DND-41 (cell line): ENCODE results near the gene PDLIM5.
"Not testable (repeated sequence)": the region's sequence is repeated elsewhere in the genome, so short reads cannot be mapped to it uniquely, and the experiment has no call there.

Experiments used
- ATAC-seq: fragments of 200-7000 bp; cut with Tn5 transposase; 3 replicates; pipeline ENCODE4 v1.9.1; 2021; ENCODE audit warnings: low read depth; ENCODE audit not compliant: insufficient read depth
- DNase-seq: peaks from one replicate; pipeline ENCODE4 v3.0.0-alpha.2; 2020
- H2AFZ ChIP-seq: 2 replicates; pipeline ENCODE4 v1.6.0; 2012; ENCODE audit warnings: low read depth, low read length
- H3K27ac ChIP-seq: 2 replicates; pipeline ENCODE4 v1.5.1; 2012; ENCODE audit warnings: low read length, inconsistent platforms
- H3K27me3 ChIP-seq: fragments of 200-600 bp; sonication (generic); 2 replicates; pipeline ENCODE4 v1.6.0; 2012; ENCODE audit warnings: low read length, mild to moderate bottlenecking, inconsistent platforms; ENCODE audit not compliant: insufficient read depth, poor library complexity
- H3K36me3 ChIP-seq: 2 replicates; pipeline ENCODE4 v1.5.1; 2012; ENCODE audit warnings: low read length, inconsistent platforms; ENCODE audit not compliant: insufficient read depth
- H3K4me1 ChIP-seq: 2 replicates; pipeline ENCODE4 v1.5.1; 2012; ENCODE audit warnings: mild to moderate bottlenecking, low read length; ENCODE audit not compliant: insufficient read depth
- H3K4me2 ChIP-seq: 2 replicates; pipeline ENCODE4 v1.6.0; 2012; ENCODE audit warnings: mild to moderate bottlenecking, moderate library complexity, low read length, inconsistent platforms; ENCODE audit not compliant: insufficient read depth
- H3K4me3 ChIP-seq, 2 experiments: fragments of 200-600 bp in 1 of 2; shearing (Covaris generic) in 1 of 2; 2 replicates each; pipeline ENCODE4 v1.5.1; 2012 to 2016; ENCODE audit warnings: inconsistent platforms in 2 of 2, low read length in 2 of 2, mild to moderate bottlenecking in 2 of 2, low read depth in 1 of 2, moderate library complexity in 1 of 2
- H3K79me2 ChIP-seq: 2 replicates; pipeline ENCODE4 v1.6.0; 2012; ENCODE audit warnings: low read length, inconsistent platforms; ENCODE audit not compliant: insufficient read depth
- H3K9ac ChIP-seq: 2 replicates; pipeline ENCODE4 v1.6.0; 2012; ENCODE audit warnings: low read depth, mild to moderate bottlenecking, inconsistent platforms, low read length, moderate library complexity
- H3K9me3 ChIP-seq: 2 replicates; pipeline ENCODE4 v1.5.1; 2012; ENCODE audit warnings: low read length, moderate library complexity, mild to moderate bottlenecking, inconsistent platforms; ENCODE audit not compliant: insufficient read depth, severe bottlenecking
- H4K20me1 ChIP-seq: 2 replicates; pipeline ENCODE4 v1.6.0; 2012; ENCODE audit warnings: low read length; ENCODE audit not compliant: insufficient read depth
- EZH2 ChIP-seq: IDR thresholded peaks from 3 replicates; pipeline ENCODE4 v1.6.1; 2012; ENCODE audit warnings: borderline replicate concordance, low read depth, mild to moderate bottlenecking, moderate library complexity, low read length, inconsistent platforms; ENCODE audit not compliant: severe bottlenecking
- TF ChIP-seq, protein P1 (sequence below): IDR thresholded peaks from 2 replicates; pipeline ENCODE4 v1.5.1; 2012; ENCODE audit warnings: borderline replicate concordance, low read length, moderate library complexity, mild to moderate bottlenecking; ENCODE audit not compliant: poor library complexity, severe bottlenecking; ENCODE audit errors: extremely low read depth

PDLIM5 gene

GRCh38 chr4:94626942-94627341 lies 175.2 kb downstream of the PDLIM5 start:
- Histone ChIP-seq H3K9ac (no peak overlapping the region), H3K4me2 (no peak overlapping the region), H3K36me3 (no peaks in the 10 kb centered on the region), H3K27me3 (no peaks in the 10 kb centered on the region), H3K27ac (no peak overlapping the region), H3K9me3 (no peaks in the 10 kb centered on the region), H3K4me3 (no peak overlapping the region), H3K4me1 (no peaks in the 10 kb centered on the region), H4K20me1 (no peaks in the 10 kb centered on the region), H3K79me2 (no peaks in the 10 kb centered on the region), H2AFZ (no peak overlapping the region)
- ATAC-seq (no peak), DNase-seq (no peak)
- no peak for TF ChIP-seq EZH2

DNA sequence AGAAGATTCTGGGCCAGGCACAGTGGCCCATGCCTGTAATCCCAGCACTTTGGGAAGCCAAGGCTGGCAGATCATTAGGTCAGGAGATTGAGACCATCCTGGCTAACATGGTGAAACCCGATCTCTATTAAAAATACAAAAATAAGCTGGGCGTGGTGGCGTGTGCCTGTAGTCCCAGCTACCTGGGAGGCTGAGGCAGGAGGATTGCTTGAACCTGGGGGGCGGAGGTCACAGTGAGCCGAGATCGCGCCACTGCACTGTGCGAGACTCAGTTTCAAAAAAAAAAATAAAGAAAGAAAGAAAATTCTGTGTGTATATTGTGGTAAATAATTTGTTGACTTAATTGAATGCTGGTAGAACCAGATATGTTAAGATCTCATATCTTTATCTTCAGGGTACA lies 177.3 kb downstream of the PDLIM5 start:
- H3K36me3 ChIP-seq, H3K9me3 ChIP-seq, H3K4me1 ChIP-seq, H3K27ac ChIP-seq, ATAC-seq, H3K4me3 ChIP-seq, DNase-seq, H3K4me2 ChIP-seq, H3K27me3 ChIP-seq, H3K79me2 ChIP-seq, H4K20me1 ChIP-seq, H2AFZ ChIP-seq, H3K9ac ChIP-seq: not testable (repeated sequence)

GRCh38 chr4:94629837-94630236 lies 178.1 kb downstream of the PDLIM5 start:
- Histone ChIP-seq H3K9me3 (no peaks in the 10 kb centered on the region), H2AFZ (no peak overlapping the region), H3K4me2 (no peak overlapping the region), H3K36me3 (no peaks in the 10 kb centered on the region), H3K79me2 (no peaks in the 10 kb centered on the region), H3K4me3 (no peak overlapping the region), H3K9ac (no peak overlapping the region), H3K27ac (no peak overlapping the region), H4K20me1 (no peaks in the 10 kb centered on the region), H3K27me3 (no peaks in the 10 kb centered on the region), H3K4me1 (no peaks in the 10 kb centered on the region)
- ATAC-seq, result no peak
- TF ChIP-seq, protein P1, sequence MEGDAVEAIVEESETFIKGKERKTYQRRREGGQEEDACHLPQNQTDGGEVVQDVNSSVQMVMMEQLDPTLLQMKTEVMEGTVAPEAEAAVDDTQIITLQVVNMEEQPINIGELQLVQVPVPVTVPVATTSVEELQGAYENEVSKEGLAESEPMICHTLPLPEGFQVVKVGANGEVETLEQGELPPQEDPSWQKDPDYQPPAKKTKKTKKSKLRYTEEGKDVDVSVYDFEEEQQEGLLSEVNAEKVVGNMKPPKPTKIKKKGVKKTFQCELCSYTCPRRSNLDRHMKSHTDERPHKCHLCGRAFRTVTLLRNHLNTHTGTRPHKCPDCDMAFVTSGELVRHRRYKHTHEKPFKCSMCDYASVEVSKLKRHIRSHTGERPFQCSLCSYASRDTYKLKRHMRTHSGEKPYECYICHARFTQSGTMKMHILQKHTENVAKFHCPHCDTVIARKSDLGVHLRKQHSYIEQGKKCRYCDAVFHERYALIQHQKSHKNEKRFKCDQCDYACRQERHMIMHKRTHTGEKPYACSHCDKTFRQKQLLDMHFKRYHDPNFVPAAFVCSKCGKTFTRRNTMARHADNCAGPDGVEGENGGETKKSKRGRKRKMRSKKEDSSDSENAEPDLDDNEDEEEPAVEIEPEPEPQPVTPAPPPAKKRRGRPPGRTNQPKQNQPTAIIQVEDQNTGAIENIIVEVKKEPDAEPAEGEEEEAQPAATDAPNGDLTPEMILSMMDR, result no peak
- no peak for TF ChIP-seq EZH2
- no peak for DNase-seq

DNA sequence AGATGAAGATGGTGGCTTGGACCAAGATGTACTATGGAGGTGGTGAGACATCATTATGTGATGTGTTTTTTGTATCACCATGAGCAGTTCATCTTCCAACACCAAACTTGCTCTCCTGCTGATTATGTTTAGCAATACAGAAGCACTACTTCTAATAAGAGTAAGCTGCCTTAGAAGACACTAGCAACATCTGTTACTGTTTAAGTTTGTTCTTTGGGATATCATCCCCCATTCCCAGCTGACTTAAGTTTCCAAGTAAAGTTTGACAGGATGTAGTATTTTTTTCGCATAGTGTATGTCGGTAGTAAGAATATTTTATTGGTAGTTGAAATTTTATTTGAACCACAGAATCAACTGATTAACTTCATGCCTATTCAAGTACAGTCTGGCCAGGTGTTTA lies 182.5 kb downstream of the PDLIM5 start:
- Histone ChIP-seq H3K4me3 (no peak overlapping the region), H3K9me3 (no peaks in the 10 kb centered on the region), H3K79me2 (no peaks in the 10 kb centered on the region), H3K27ac (no peak overlapping the region), H2AFZ (no peak overlapping the region), H3K27me3 (no peaks in the 10 kb centered on the region), H3K36me3 (no peaks in the 10 kb centered on the region), H3K9ac (no peak overlapping the region), H3K4me2 (no peak overlapping the region), H3K4me1 (no peaks in the 10 kb centered on the region), H4K20me1 (no peaks in the 10 kb centered on the region)
- ATAC-seq (no peak), DNase-seq (no peak)
- no peak for TF ChIP-seq EZH2

- H3K9ac ChIP-seq, result no peak overlapping the region
- H4K20me1 ChIP-seq, result no peaks in the 10 kb centered on the region
- no peaks in the 10 kb centered on the region for H3K9me3 ChIP-seq
- TF ChIP-seq, protein P1, result no peak
- no peak for TF ChIP-seq EZH2
- no peak overlapping the region for H2AFZ ChIP-seq
- H3K79me2 ChIP-seq, result no peaks in the 10 kb centered on the region
- no peak for ATAC-seq
- H3K27ac ChIP-seq, result no peak overlapping the region
- no peaks in the 10 kb centered on the region for H3K36me3 ChIP-seq
- no peaks in the 10 kb centered on the region for H3K4me1 ChIP-seq
- H3K27me3 ChIP-seq, result no peaks in the 10 kb centered on the region
- no peak overlapping the region for H3K4me2 ChIP-seq
- DNase-seq, result no peak
- no peak overlapping the region for H3K4me3 ChIP-seq
Observed at GRCh38 chr4:94635177-94635576, 183.4 kb downstream of the PDLIM5 start.
